ENCODE data around the gene TKT. TPM values are rescaled to one million over a fixed set of nuclear protein-coding genes. Genes with fewer than 3 reads are reported as not detected.

Gene TKT
- polyA plus RNA-seq, 1 donor from 2014 or later: 102 TPM

DNA sequence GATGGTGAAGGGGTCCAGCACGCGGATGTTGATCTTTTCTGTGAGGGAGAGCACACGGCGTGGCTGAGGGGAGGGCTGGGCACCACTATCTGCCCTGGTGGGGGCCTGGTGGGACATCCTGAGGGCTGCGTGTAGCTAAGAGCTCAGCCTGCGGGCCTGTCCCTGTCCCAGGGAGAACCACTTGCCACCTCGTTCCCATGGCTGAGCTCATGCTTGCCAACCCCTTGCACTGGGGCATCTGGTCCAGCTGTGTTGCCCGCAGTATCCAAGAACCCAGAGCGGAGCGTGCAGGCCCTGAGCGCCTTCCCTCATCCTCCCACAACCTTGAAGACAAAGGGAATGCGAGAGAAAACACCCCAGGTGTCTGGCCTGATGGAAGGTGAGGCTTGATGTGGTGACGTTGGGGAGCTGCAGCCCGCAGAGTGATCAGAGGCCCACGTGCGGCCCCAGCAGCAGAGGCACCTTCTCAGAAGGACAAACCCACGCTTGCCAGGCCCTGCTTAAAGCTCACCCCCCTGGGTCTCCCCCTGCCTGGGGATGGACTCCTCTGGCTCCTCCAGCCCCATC is 28.9 kb downstream of the TKT start:
- H3K9me3 Mint-ChIP-seq: no peaks in the 10 kb centered on the region
- H3K4me3 Mint-ChIP-seq: no peak overlapping the region
- H3K27me3 Mint-ChIP-seq: no peaks in the 10 kb centered on the region
- H3K36me3 Mint-ChIP-seq: peaks cover 4% of the 10 kb centered on the region
- no peak overlapping the region for H3K27ac Mint-ChIP-seq
- peaks cover 0 to 3% (median 0%) of the 10 kb centered on the region in 3 donors for H3K4me1 Mint-ChIP-seq

DNA sequence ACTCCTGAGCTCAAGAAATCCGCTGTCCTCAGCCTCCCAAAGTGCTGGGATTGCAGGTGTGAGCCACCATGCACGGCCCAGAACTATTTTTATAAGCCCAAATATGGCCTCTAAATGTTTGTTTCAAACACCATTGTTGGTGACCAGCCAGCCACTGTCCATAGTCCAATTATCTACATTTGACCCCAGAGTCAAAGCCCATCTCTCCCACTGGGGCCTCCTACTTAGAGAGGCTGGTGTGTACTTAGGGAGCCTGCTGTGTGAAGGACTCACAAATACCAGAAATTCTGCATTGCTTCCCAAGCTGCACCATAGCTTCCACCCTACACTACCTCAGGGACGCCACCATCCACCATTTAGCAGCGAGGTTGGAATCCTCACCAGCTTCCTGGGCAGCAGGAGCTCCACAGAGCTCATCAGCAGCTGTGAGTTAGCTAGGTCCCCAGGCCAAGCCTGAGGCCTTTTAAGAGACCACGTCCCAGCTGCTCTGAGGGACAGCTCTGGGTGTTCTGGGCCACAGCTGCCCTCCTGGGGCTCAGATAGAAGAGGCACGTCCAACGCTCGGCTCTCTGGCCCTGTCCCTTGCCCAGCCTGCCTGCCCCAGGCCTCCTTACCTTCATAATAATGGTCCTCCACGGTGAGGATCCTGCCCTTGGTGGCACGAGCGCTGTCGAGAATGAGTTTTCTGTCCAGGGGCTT is 29.5 kb downstream of the TKT start:
- H3K9me3 Mint-ChIP-seq: no peaks in the 10 kb centered on the region
- peaks cover 0 to 3% (median 0%) of the 10 kb centered on the region in 3 donors for H3K4me1 Mint-ChIP-seq
- H3K4me3 Mint-ChIP-seq: no peak overlapping the region
- H3K36me3 Mint-ChIP-seq: peaks cover 4% of the 10 kb centered on the region
- H3K27me3 Mint-ChIP-seq: no peaks in the 10 kb centered on the region
- no peak overlapping the region for H3K27ac Mint-ChIP-seq

DNA sequence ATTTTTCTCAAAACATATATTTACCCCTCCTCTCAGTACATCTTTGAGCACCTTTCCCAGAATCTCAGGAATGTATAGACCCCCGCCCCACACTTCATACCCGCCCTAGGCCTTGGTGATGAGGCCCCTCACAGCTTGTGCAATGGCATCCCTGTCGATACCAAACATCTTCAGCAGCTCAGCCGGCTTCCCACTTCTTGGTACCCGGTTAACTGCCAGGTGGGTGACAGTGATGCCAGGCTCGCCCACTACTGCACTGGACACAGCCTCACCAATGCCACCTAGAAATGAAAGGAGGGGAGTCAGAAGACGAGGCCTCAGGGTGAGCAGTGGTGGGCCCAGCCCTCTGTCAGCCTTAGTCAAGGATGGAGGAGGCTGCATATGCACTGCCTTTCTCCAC is 30.2 kb downstream of the TKT start:
- H3K36me3 Mint-ChIP-seq: peaks cover 4% of the 10 kb centered on the region
- H3K27ac Mint-ChIP-seq: no peak overlapping the region
- H3K9me3 Mint-ChIP-seq: no peaks in the 10 kb centered on the region
- no peak overlapping the region for H3K4me3 Mint-ChIP-seq
- peaks cover 0 to 3% (median 2%) of the 10 kb centered on the region in 3 donors for H3K4me1 Mint-ChIP-seq
- no peaks in the 10 kb centered on the region for H3K27me3 Mint-ChIP-seq

DNA sequence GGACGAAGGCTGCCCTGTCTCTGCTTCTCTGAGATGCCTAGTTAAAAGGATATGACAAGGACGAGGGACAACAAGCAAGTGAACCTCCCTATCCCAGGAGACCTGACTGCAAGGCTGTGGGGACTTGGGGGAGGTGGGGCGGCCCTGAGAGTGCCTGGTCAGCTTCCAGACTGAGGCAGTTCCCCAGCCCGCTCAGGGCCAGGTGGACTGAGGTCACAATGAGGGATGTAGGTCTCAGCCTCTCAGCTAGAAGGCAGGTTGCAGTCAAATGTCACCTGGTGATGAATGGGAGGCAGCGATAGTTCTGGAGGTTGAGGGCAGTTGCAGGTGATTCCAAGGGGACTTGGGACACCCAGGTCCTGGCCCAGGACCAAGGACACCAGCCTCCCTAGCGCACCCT is 30.6 kb downstream of the TKT start:
- peaks cover 4% of the 10 kb centered on the region for H3K36me3 Mint-ChIP-seq
- no peaks in the 10 kb centered on the region for H3K27me3 Mint-ChIP-seq
- H3K4me1 Mint-ChIP-seq: peaks cover 0 to 4% (median 2%) of the 10 kb centered on the region in 3 donors
- no peak overlapping the region for H3K27ac Mint-ChIP-seq
- H3K4me3 Mint-ChIP-seq: no peak overlapping the region
- H3K9me3 Mint-ChIP-seq: no peaks in the 10 kb centered on the region

DNA sequence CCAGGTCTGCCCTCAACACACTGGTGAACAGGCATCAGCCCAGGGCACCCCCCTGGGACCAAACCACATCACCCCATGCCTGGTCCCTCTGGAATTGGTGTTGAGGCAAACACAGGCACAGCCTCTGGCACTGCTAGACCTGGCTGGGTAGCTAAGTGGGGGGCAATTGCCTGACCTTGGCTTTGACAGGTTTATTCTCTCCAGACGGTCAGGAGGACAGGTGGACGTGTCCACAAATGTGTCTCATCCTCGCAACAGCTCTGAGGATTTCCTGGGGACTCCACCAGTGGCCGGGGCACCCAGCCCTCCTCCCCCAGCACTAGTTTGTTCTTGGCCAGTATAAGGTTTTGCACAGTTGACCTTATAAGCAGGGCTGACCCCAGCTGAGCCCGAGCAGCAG is 31.3 kb downstream of the TKT start:
- peak overlapping the region in 1 of 3 donors; percentile 78 for H3K27ac Mint-ChIP-seq
- H3K27me3 Mint-ChIP-seq: no peaks in the 10 kb centered on the region
- H3K4me1 Mint-ChIP-seq: peaks cover 0 to 8% (median 4%) of the 10 kb centered on the region in 3 donors
- no peaks in the 10 kb centered on the region for H3K9me3 Mint-ChIP-seq
- H3K4me3 Mint-ChIP-seq: no peak overlapping the region
- H3K36me3 Mint-ChIP-seq: peaks cover 5% of the 10 kb centered on the region

DNA sequence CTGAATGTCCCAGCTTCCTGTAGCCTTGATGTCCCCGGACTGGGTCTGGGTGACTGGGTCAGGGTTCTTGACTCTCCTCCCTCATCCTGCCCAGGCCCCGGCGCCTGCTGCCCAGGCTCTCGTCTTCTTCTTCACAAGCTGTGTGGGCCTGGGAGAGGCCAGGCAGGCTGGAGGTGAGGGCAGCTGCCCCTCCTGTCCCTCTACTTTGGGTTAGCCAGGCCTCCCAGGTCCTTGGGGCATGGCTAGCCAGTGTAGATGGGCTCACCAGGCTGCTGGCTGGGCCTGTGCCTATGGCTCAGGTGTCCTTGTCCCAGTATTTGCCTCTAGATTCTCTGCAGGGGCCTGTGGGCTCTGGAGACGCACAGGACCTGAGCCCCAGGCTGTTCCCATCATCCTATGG is 31.8 kb downstream of the TKT start:
- peaks cover 5% of the 10 kb centered on the region for H3K36me3 Mint-ChIP-seq
- peak overlapping the region in 1 of 3 donors; percentile 78 for H3K27ac Mint-ChIP-seq
- H3K27me3 Mint-ChIP-seq: no peaks in the 10 kb centered on the region
- H3K4me1 Mint-ChIP-seq: peaks cover 0 to 8% (median 4%) of the 10 kb centered on the region in 3 donors
- H3K4me3 Mint-ChIP-seq: no peak overlapping the region
- H3K9me3 Mint-ChIP-seq: no peaks in the 10 kb centered on the region

DNA sequence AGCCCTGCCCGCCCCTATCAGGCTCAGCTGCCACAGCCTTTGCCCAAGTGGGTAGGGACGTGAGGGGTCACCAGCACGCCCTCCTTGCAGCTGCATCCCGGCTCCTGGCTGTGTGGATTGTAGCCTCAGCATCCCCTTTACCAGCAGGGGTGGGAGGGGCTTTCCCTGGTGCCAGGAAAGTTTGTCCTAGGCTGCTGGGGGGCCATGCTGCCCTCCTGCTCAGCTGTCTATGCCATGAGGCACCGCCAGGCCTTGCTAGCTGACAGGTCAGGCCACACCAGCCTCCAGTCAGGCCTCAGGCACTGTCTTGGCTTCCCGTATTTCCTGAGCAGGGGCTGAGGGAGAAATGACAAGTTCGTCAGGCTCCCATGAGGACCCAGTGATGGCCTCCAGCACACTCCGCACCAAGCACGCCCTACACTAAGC is 32.3 kb downstream of the TKT start:
- peaks cover 5% of the 10 kb centered on the region for H3K36me3 Mint-ChIP-seq

DNA sequence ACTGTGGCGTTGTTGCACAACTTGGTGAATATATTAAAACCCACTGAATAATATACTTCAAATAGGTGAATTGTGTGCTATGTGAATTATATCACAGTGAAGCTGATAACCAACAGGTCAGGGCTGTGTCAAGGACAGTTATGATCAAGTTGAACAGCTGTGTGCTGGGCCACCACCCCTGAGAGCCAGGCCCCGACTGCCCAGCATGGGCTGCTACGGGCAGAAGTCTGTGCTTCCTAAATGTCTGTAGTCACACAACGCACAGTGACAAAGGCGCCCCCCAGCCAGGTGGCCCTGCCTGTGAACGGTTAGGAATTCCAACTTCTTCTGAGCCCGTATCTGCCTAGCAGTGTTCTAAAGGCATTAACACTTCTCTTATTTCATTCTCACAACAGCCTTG is 32.8 kb downstream of the TKT start:
- Mint-ChIP-seq H3K27me3 (no peaks in the 10 kb centered on the region), H3K36me3 (peaks cover 5% of the 10 kb centered on the region), H3K4me3 (no peak overlapping the region), H3K4me1 (peaks cover 4 to 10% (median 9%) of the 10 kb centered on the region in 3 donors), H3K9me3 (no peaks in the 10 kb centered on the region), H3K27ac (no peak overlapping the region)

More for the DNA sequence above, 32.3 kb downstream of the TKT start:
- Mint-ChIP-seq H3K4me1 (peaks cover 0 to 8% (median 4%) of the 10 kb centered on the region in 3 donors), H3K27me3 (no peaks in the 10 kb centered on the region), H3K27ac (no peak overlapping the region), H3K9me3 (no peaks in the 10 kb centered on the region), H3K4me3 (no peak overlapping the region)

DNA sequence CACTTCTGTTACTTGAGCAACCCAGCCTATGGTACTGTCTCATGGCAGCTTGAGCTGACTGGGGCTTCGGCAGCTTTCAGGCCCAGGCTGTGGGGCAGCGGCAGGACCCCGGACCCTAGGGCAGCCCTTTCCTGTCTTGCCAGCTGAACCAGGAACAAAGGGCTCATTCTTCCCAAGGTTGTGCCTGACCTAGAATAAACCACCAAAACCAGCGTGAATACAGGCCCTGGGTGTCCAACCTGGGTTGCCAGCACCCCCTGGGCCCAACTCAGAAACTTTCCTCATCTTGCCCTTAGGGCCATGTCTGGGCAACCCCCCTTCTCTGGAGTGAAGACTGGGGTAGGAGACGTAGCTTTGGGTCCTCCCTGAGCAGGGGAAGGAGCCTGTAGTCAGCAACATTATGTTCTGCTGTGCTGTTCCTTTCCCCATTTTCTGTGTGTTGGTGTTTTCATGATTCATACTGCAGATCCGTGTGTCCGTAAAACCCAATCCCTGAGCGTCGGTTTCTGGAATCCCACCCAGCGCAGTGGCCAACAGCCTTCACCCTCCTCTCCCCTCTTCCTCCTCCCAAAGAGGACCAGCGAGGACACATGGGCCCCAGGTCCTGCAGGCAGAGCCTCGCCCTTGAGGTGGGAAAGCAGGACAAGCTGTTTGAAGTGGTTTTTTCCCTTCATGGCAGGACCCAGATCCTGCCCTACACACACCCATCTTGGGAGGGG is 33.5 kb downstream of the TKT start:
- H3K27me3 Mint-ChIP-seq: no peaks in the 10 kb centered on the region
- H3K27ac Mint-ChIP-seq: no peak overlapping the region
- peaks cover 5% of the 10 kb centered on the region for H3K36me3 Mint-ChIP-seq
- H3K4me1 Mint-ChIP-seq: peaks cover 6 to 10% (median 10%) of the 10 kb centered on the region in 3 donors
- no peak overlapping the region for H3K4me3 Mint-ChIP-seq
- peaks cover 0 to under 1% (median 0%) of the 10 kb centered on the region in 3 donors for H3K9me3 Mint-ChIP-seq

DNA sequence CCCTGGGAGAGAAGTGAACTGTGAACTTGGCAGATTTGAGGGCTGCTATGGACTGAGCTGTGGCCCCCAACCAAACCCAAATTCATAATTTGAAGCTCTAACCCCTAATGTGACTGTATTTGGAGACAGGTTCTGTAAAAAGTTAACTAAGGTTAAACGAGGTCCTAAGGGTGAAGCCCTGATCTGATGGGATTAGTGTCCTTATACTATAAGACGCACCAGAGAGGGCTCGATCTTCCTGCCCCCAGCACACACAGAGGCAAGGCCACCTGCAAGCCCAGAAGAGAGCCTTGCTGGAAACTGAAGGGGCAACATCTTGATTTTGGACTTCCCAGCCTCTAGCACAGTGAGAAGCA is 34.0 kb downstream of the TKT start:
- Mint-ChIP-seq H3K36me3 (peaks cover 5% of the 10 kb centered on the region), H3K4me1 (peaks cover 6 to 10% (median 10%) of the 10 kb centered on the region in 3 donors), H3K27ac (no peak overlapping the region), H3K4me3 (peak overlapping the region in 1 of 4 donors; percentile 47), H3K9me3 (peaks cover 0 to 2% (median 0%) of the 10 kb centered on the region in 3 donors), H3K27me3 (no peaks in the 10 kb centered on the region)

DNA sequence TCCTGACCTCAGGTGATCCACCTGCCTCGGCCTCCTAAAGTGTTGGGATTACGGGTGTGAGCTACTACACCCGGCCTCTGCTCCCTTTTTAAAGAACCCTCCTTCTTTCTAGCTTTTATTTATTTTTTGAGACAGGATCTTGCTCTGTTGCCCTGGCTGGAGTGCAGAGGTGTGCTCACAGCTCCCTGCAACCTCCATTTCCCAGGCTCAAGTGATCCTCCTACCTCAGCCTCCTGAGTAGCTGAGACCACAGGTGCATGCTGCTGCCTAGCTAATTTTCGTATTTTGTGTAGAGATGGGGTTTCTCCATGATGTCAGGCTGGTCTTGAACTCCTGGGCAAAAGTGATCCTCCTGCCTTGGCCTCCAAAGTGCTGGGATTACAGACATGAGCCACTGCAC is 34.5 kb downstream of the TKT start:
- Mint-ChIP-seq H3K27ac (no peak overlapping the region), H3K9me3 (peaks cover 0 to 2% (median 0%) of the 10 kb centered on the region in 3 donors), H3K4me3 (no peak overlapping the region), H3K36me3 (peaks cover 5% of the 10 kb centered on the region), H3K4me1 (peaks cover 6 to 10% (median 10%) of the 10 kb centered on the region in 3 donors), H3K27me3 (no peaks in the 10 kb centered on the region)

DNA sequence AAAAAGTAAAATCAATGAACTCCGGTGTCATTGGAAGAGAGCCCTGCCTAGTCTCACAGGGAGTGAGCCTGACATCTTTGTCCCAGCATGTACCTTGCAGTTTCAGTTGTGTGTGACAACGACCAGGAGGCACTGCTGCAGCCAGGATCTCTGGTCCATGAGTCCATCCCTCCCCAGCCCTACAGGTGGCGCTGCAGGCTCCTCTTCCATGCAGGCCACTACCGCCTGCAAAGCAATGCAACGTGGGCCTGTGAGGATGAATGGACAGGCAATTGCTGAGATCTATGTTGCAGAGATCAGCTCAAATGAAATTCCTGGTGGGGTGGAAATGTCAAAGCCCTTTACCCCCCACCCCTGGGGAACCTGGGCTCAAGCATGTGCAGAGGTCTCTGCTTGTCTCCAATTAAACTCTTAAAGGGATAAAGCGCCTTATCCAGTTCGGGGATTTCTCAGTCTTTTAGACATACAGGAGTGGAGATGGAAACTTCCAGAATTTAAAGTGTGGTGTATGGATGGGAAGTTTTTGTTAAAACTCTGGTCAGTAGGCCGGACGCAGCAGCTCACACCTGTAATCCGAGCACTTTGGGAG is 35.8 kb downstream of the TKT start:
- peaks cover 6 to 10% (median 10%) of the 10 kb centered on the region in 3 donors for H3K4me1 Mint-ChIP-seq
- H3K9me3 Mint-ChIP-seq: peaks cover 0 to 2% (median 0%) of the 10 kb centered on the region in 3 donors
- peaks cover 3% of the 10 kb centered on the region for H3K36me3 Mint-ChIP-seq
- no peaks in the 10 kb centered on the region for H3K27me3 Mint-ChIP-seq
- H3K4me3 Mint-ChIP-seq: peak overlapping the region in 1 of 4 donors; percentile 27
- H3K27ac Mint-ChIP-seq: no peak overlapping the region

DNA sequence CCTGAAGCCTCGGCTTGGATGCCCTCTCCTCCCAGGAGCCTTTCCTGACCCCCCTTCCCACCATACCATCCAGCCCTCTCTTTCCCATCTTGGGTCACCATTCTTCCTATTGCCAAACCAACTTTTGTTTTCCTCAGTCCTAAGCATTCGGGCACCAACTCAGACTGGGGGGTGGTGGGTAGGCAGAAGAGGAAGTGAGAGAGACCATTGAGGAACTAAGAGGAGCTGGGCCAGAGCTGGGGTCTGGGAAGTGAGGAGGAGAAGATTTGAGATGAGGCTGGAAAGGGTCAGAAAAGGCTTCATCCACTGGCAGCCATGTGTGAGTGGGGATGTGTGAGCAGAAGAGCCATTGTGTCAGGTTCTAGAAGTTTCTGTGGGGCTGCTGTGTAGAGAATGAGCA is 37.7 kb downstream of the TKT start:
- H3K4me3 Mint-ChIP-seq: peak overlapping the region in 1 of 4 donors; percentile 15

DNA sequence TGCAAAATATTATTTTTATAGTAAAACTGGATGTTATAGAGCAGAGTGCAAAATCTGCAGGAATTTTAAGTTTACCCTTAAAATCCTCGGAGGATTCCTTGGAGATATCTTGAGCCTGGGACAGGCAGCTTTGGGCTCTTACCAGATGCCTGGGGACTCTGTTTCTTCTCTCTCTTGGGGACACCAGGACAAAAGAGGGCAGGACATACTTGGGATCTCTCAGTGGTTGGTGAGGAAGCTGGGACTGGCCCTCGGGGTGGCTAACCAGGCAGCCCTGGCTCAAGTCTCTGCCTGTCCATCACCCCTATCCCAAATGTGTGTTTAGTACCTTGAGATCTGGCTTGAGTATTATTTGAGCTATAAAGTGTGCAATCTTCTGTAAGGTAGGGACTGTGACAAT is 38.6 kb downstream of the TKT start:
- Mint-ChIP-seq H3K27me3 (no peaks in the 10 kb centered on the region), H3K36me3 (peaks cover 1% of the 10 kb centered on the region), H3K9me3 (peaks cover 0 to 2% (median 0%) of the 10 kb centered on the region in 3 donors), H3K4me1 (peaks cover 6 to 15% (median 12%) of the 10 kb centered on the region in 3 donors), H3K27ac (no peak overlapping the region), H3K4me3 (no peak overlapping the region)

More for the DNA sequence above, 37.7 kb downstream of the TKT start:
- Mint-ChIP-seq H3K27ac (peak overlapping the region in 1 of 3 donors; percentile 1), H3K27me3 (no peaks in the 10 kb centered on the region), H3K36me3 (peaks cover 3% of the 10 kb centered on the region), H3K9me3 (peaks cover 0 to 2% (median 0%) of the 10 kb centered on the region in 3 donors), H3K4me1 (peaks cover 6 to 11% (median 7%) of the 10 kb centered on the region in 3 donors)

DNA sequence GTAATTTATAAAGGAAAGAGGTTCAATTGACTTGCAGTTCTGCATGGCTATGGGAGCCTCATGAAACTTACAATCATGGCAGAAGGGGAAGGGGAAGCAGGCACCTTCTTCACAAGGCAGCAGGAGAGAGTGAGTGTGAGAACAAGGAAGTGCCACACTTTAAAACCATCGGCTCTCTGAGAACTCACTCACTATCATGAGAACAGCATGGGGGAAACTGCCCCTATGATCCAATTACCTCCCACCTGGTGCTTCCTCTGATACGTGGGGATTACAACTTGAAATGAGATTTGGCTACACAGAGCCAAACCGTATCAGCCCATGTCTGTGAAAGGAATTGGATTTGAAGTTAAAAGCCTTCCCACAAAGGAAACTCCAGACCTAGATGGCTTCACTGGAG is 39.1 kb downstream of the TKT start:
- H3K4me1 Mint-ChIP-seq: peaks cover 6 to 15% (median 12%) of the 10 kb centered on the region in 3 donors
- H3K27ac Mint-ChIP-seq: no peak overlapping the region
- no peak overlapping the region for H3K4me3 Mint-ChIP-seq
- peaks cover 0 to 2% (median 0%) of the 10 kb centered on the region in 3 donors for H3K9me3 Mint-ChIP-seq
- no peaks in the 10 kb centered on the region for H3K27me3 Mint-ChIP-seq
- H3K36me3 Mint-ChIP-seq: peaks cover 1% of the 10 kb centered on the region

Data from IgD-negative memory B cell (primary cell).